HG03342 (cell line): ENCODE measurements around the gene ZNF14.
"Not testable (repeated sequence)": the region's sequence is repeated elsewhere in the genome, so short reads cannot be mapped to it uniquely, and the experiment has no call there.

Source experiments
- ATAC-seq: cut with Tn5 transposase; IDR thresholded peaks from one replicate; pipeline ENCODE4 v1.9.1; 2021; ENCODE audit warnings: mild to moderate bottlenecking, moderate library complexity; ENCODE audit not compliant: unreplicated experiment

The ZNF14 gene

DNA sequence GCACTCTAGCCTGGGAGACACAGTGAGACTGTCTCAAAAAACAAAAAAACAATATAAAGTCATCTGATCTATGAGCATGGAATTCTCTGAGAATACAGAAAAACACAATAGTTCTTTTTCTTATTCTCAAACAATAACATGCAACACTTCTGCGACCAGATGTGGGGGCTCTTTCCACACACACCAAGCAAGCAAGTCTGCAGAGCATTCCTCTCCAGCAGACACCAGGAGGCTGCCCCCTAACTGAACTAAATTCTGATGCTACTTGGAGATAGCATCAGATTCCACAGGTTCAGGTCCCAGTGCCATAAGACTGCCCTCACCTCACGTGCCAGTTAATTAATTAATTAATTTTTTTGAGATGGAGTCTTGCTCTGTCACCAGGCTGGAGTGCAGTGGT is 36.5 kb downstream of the ZNF14 start:
- no peak for ATAC-seq

DNA sequence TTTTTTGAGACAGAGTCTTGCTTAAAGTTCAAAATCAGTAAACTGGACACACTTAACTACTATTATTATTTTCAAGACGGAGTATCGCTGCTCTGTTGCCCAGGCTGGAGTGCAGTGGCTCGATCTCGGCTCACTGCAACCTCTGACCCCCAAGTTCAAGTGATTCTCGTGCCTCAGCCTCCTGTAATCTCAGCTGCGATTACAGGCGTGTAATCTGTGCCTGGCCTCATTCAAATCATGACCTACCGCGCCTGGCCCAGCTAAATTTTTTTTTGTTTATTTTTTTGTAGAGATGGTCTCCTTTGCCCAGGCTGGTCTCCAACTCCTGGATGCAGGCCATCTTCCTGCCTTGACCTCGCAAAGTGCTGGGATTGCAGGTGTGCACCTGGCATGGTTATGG is 41.2 kb downstream of the ZNF14 start:
- ATAC-seq = no peak

DNA sequence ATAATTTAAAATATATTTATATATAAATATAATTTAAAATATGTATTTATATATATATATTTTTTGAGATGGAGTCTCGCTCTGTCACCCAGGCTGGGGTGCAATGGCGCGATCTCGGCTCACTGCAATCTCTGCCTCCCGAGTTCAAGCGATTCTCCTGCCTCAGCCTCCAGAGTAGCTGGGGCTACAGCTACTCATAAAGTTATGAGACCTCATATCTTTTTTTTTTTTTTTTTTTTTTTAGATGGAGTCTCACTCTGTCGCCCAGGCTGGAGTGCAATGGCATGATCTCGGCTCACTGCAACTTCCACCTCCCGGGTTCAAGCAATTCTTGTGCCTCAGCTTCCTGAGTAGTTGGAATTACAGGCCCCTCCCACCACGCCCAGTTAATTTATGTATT is 43.9 kb downstream of the ZNF14 start:
- ATAC-seq = not testable (repeated sequence)

DNA sequence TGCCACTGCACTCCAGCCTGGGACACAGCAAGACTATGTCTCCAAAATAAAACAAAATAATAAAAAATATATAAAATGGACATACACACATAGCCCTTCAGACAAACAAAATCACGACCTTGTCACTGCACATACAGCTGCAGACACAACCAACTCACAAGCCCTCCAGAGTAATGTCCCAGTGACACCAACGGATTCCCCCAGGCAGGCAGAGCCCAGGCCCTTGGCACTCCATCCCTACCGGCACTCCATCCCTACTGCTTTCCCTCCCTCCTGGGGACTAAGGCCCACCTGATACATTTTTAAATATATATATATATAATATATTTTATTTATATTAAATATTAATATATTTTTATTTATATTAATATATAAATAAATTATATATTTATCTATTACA is 45.8 kb downstream of the ZNF14 start:
- no peak for ATAC-seq

DNA sequence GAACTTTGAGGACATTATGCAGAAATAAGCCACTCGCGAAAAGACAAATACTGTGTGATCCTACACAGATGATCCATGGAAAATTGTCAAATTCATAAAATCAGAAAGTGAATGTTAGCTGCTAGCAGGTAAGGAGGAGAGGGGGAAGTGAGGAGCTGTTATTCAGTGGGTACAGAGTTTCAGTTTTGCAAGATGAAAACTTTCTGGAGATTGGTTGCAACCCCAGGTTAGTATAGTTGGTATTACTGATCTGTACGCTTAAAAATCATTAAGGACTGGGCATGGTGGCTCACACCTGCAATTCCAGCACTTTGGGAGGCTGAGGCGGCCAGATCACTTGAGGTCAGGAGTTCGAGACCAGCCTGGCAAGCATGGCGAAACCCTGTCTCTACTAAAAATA is 46.3 kb downstream of the ZNF14 start:
- no peak for ATAC-seq

DNA sequence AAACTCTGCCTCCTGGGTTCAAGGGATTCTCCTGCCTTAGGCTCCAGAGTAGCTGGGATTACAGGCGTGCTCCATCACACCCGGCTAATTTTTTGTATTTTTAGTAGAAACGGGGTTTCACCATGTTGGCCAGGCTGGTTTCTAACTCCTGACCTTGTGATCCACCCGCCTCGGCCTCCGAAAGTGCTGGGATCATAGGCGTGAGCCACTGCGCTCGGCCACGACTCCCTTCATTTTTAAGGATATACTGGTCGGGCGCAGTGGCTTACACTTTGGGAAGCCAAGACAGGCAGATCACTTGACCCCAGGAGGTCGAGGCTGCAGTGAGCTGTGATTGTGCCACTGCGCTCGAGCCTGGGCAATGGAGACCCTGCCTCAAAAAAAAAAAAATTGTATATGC is 46.8 kb downstream of the ZNF14 start:
- not testable (repeated sequence) for ATAC-seq

DNA sequence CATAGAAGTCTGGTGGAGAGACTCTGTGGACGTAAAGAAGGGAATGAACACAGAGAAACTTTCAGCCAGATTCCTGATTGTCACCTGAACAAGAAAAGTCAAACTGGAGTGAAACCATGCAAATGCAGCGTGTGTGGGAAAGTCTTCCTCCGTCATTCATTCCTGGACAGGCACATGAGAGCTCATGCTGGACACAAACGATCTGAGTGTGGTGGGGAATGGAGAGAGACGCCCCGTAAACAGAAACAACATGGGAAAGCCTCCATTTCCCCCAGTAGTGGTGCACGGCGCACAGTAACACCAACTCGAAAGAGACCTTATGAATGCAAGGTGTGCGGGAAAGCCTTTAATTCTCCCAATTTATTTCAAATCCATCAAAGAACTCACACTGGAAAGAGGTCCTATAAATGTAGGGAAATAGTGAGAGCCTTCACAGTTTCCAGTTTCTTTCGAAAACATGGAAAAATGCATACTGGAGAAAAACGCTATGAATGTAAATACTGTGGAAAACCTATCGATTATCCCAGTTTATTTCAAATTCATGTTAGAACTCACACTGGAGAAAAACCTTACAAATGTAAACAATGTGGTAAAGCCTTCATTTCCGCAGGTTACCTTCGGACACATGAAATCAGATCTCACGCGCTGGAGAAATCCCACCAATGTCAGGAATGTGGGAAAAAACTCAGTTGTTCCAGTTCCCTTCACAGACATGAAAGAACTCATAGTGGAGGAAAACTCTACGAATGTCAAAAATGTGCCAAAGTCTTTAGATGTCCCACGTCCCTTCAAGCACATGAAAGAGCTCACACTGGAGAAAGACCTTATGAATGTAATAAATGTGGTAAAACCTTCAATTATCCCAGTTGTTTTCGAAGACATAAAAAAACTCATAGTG is 53.5 kb downstream of the ZNF14 start:
- no peak for ATAC-seq

DNA sequence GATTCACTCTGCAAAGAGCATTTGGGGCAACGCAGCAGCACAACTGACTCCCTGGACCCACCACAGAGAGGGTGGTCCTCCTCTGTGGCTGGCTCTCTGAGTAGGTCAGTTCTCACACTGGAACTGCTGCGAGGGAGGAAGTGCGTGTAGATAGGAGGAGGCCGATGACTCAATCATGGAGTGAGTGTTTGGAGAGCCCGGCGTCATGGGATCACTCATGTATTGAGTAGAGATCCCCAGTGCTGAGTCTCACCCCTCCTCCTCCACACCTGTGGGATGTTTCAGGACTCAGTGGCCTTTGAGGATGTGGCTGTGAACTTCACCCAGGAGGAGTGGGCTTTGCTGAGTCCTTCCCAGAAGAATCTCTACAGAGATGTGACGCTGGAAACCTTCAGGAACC is 55.3 kb downstream of the ZNF14 start:
- ATAC-seq = no peak

DNA sequence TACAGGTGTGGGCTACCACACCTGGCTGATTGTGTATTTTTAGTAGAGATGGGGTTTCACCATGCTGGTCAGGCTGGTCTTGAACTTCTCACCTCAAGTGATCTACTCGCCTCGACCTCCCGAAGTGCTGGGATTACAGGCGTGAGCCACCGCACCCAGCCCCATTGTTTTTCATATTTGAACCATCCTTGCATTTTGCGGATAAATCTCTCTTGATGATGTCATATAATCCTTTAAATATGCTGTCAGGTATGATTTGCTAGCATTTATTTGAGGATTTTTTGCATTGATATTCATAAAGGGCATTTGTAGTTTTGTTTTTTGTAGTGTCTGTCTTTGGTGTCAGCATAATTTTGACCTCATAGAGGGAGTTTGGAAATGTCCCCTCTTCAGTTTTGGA is 58.6 kb downstream of the ZNF14 start:
- ATAC-seq = no peak

DNA sequence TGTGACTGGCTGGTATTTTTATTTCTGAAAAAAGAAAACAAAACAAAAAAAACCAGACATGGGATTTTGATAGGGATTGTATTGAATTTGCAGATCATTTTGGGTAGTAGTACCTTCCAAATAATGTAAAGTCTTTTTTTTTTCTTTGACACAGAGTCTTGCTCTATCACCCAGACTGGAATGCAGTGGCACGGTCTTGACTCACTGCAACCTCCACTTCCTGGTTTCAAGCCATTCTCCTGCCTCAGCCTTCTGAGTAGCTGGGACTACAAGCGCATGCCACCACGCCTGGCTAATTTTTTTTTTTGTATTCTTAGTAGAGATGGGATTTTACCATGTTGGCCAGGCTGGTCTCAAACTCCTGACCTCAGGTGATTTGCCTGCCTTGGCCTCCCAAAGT is 60.1 kb downstream of the ZNF14 start:
- ATAC-seq = no peak

DNA sequence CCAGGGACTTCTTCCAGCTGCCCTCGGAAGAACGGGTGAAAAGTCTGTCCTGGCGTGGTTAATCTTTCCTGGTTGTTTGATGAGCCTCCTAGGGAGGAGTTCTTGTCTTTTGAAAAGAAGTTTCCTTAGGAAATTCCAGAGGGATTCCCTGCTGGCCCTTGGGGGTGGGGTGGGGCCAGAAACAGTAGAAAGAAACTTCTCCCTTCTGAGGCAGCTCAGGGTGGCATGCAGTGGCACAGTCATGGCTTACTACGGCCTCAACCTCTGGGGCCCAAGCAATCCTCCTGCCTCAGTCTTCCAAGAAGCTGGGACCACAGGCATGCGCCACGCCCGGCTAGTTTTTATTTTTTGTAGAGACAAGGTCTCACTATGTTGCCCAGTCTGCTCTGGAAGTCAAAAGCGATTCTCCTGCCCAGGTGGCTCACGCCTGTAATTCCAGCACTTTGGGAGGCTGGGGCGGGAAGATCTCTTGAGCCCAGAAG is 62.8 kb downstream of the ZNF14 start:
- no peak for ATAC-seq

DNA sequence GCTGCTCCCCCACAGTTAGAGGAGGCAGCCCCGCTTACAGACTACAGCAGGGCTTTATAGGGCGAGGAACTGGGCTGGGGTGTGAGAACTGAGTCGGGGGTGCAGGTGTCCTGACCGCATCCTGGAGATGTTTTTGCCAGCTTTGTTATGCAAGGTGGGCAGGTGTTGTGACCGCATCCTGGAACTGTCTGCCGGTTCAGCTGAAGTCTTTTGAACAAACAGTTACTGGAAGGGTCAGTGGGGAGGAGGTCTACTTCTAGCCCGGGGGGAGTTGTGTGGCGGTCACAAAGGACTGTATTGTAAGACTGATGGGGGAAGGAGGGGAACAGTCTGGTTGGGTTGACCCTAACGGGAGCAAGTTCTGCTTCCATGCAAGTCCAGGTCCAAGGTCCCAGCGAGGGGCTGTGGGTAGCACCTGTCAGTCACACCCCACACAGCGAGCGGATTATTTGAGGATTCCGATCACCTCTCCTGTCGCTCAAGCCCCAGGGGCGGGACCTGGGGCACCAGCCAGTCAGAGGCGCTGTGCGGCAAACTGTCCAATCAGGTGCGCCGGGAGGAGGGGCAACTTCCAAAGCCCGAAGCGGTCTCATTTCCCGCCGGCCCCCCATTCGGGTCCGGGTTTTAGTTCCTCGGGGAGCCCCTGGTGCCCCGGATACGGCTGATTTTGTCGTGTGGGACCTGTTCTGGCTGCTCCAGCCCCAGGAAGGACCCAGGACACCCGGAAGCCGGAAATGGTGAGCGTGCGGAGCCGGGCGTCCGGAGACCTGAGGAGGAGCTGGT is 64.5 kb downstream of the ZNF14 start, which contains the start of gene ZNF101:
Gene ZNF101 (plus strand): TSS at position 610 of the 783 bp plus-strand sequence. CDS start 125 bp downstream, at position 735.
- ATAC-seq = peak; percentile 70

DNA sequence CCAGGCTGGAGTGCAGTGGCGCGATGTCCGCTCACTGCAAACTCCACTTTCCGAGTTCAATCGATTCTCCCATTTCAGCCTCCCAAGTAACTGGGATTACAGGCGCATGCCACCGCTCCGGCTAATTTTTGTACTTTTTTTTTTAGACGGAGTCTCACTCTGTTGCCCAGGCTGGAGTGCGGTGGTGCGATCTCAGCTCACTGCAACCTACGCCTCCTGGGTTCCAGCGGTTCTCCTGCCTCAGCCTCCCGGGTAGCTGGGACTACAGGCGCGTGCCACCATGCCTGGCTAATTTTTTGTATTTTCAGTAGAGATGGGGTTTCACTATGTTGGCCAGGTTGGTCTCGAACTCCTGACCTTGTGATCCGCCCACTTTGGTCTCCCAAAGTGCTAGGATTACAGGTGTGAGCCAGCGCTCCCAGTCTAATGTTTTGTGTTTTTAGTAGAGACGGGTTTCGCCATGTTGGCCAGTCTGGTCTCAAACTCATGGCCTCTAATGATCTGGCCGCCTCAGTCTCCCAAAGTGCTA is 67.4 kb downstream of the ZNF14 start:
- ATAC-seq = not testable (repeated sequence)

DNA sequence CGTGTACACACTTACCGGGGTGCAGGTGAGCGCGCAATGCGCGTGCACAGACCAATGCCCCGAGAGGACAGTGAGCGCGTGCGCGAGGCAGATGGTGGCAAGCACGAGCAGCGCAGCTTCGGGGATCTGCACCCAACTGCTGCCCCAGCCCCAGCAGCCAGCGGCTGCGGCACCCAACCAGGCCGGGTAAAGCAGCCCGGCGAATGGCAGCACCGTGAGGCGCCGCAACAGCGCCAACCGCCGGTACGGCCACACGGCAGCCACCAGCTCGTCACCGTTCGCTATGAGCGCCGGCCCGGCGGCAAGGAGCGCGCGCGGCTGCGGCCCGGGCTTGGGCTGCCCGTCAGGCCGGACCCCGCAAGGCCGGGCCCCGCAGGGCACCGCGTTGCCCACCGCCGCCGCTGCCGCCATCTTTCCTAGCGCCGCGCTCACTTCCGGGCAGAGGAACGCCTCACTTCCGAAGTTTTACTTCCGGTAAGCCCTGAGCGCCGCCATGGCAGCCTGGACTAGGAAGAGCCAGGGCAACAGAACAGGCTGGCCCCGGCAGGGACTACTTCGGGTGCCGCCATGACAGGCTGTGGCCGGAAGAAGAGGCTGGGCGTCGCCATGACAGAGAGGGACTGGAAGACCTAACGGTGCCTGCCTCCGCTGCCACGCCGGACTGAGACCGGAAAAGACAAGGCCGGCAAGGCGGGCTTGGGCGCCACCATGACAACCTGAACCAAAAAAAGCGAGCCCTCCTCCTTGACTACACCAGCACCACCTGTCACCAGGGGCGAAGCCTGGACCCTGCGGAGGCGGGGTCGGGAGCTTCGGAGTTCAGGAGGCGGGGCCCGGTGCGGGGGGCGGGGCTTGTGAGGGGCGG is 69.4 kb downstream of the ZNF14 start, which contains the start of gene ATP13A1:
Gene ATP13A1 (minus strand): TSS at position 421 of the 865 bp plus-strand sequence. CDS start 10 bp downstream, at position 411.
- ATAC-seq = peak; percentile 55

DNA sequence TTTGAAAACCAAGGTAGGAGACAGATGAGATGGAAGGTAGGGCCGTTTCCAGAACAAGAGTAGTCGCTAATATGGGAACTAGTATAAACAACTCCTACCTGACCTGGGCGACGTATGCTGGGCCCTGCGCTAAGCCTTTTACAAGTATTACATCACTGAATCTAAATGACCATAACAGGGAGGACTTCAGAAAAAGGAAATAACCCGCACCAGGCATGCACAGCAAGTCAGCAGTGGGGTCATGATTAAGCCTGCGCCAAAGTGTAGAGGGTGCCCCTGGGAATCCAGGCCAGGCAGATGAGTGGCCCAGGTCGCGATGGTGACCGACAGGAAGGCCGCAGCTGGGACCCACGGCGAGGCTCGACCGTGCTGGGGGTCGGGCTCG is 70.0 kb downstream of the ZNF14 start:
- ATAC-seq = peak; percentile 3

DNA sequence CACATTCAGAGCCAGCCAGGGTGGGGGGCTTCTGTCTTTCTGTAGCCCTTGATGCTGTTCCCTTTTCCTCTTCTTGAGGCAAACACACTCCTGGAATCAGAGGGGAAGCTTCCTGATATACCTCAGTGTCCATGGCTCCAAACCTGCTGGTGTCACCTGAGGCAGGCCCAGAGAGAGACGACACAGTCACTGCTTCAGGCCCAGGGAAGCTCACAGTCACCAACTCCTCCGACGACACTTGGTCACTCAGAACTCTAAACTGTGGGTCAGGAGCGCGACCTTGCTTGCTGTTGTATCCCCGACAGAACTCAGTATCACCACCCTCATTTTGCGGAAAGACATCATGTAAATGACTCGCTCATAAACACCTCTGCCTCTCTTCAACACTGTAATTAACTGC is 70.6 kb downstream of the ZNF14 start:
- ATAC-seq = no peak

DNA sequence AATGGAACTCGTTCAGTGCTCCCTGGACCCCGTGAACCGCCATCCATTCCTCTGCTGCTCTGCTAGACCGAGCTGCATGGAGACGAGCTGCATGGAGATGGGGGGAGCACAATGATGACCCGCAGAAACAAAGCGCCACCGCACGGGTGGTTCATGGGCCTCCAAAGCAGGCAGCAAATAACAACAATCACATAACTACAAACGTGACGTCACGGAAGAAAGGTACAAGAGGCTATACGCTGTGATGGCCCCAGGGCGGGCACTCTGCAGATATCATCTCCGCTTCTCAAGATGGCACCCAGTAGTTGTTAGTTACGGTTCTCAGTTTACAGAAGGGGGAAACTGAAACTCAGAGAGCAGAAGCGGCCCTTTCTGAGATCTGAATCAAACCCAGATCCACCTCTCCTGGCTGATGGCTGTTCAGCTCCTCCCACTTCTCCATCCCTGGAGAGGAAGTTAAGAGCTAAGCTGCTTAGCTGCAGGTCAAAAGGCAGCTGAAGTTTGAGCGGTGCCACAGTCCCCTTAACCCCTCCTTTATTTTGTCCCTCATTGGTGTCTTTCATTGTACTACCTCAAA is 71.1 kb downstream of the ZNF14 start:
- ATAC-seq = peak; percentile 39

DNA sequence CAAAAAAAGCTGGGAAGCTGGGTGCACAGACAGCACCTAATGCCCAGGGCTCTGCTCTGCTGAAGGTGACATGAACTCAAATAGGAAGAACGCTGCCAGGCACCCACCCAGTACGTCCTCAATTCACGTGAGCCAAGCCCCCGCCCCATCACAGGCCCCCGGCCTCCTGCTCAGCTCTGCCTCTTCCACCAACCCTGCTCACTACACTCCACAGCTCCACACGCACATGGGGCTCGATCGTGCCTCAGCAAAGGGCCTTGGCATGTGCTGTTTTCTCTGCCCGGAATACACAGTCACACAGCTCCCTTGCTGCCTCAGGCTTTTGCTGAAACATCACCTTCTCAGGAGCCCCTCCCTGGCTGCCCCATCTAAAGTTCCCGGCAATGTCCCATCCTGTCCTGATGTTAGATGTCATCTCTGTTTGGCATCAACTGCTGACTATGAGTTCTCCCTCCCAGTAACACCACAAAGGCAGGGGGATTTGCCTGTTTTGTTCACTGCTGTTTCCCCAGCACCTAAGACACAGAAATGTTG is 71.7 kb downstream of the ZNF14 start:
- no peak for ATAC-seq
